D721Med (cell line): ENCODE results near the gene CYB5D1.

Source experiments
- DNase-seq: peaks from one replicate; pipeline ENCODE4 v3.0.0; 2011; ENCODE audit warnings: low spot score; ENCODE audit not compliant: insufficient read length
- FAIRE-seq: peaks from 2 replicates; lab custom pipeline; 2011; peaks lifted over from hg19 to GRCh38; lab: Jason Lieb, UNC
- TF ChIP-seq, protein P1 (sequence below): IDR thresholded peaks from 2 replicates; pipeline ENCODE4 v1.5.1; 2012; ENCODE audit warnings: mild to moderate bottlenecking, control low read depth; ENCODE audit not compliant: insufficient read depth; ENCODE audit errors: missing control alignments

The CYB5D1 gene

GRCh38 chr17:7893187-7893880 is 35.5 kb downstream of the CYB5D1 start:
- no peak for FAIRE-seq
- DNase-seq = no peak
- TF ChIP-seq, protein P1, sequence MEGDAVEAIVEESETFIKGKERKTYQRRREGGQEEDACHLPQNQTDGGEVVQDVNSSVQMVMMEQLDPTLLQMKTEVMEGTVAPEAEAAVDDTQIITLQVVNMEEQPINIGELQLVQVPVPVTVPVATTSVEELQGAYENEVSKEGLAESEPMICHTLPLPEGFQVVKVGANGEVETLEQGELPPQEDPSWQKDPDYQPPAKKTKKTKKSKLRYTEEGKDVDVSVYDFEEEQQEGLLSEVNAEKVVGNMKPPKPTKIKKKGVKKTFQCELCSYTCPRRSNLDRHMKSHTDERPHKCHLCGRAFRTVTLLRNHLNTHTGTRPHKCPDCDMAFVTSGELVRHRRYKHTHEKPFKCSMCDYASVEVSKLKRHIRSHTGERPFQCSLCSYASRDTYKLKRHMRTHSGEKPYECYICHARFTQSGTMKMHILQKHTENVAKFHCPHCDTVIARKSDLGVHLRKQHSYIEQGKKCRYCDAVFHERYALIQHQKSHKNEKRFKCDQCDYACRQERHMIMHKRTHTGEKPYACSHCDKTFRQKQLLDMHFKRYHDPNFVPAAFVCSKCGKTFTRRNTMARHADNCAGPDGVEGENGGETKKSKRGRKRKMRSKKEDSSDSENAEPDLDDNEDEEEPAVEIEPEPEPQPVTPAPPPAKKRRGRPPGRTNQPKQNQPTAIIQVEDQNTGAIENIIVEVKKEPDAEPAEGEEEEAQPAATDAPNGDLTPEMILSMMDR = no peak

- TF ChIP-seq, protein P1 = no peak
- FAIRE-seq (no peak), DNase-seq (no peak)
Measured at GRCh38 chr17:7894226-7894625, 36.4 kb downstream of the CYB5D1 start.

DNA sequence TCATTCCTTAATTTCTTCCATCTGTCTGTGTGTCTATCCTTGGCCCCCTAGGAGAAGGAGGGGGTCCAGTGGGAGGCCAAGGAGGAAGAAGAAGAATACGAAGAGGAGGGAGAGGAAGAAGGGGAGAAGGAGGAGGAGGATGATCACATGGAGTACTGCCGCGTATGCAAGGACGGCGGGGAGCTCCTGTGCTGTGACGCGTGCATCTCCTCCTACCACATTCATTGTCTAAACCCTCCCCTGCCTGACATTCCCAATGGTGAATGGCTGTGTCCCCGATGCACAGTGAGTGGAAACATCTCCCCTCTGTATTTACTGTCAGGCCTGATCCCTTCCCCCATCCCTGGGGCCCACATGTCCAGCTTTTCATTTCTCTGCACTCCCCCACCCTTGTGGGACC is 37.1 kb downstream of the CYB5D1 start:
- FAIRE-seq = no peak
- DNase-seq = no peak
- TF ChIP-seq, protein P1 = no peak

DNA sequence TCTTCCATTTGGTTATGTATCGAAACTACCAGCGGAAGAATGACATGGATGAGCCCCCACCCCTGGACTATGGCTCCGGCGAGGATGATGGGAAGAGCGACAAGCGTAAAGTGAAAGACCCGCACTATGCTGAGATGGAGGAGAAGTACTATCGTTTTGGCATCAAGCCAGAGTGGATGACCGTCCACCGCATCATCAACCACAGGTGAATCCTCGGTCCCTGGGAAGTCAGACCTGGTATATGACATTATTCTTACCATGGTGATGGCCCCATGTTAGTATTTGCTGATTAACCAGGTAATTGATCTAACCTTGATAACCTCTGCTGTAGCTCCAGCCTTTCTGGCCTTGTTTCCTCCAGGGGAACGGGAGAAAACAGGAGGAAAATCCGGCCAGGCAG is 39.3 kb downstream of the CYB5D1 start:
- DNase-seq = no peak
- FAIRE-seq = no peak
- TF ChIP-seq, protein P1 = no peak

GRCh38 chr17:7897773-7898172 is 40.0 kb downstream of the CYB5D1 start:
- FAIRE-seq = no peak
- DNase-seq = no peak
- TF ChIP-seq, protein P1 = peak; percentile 12

DNA sequence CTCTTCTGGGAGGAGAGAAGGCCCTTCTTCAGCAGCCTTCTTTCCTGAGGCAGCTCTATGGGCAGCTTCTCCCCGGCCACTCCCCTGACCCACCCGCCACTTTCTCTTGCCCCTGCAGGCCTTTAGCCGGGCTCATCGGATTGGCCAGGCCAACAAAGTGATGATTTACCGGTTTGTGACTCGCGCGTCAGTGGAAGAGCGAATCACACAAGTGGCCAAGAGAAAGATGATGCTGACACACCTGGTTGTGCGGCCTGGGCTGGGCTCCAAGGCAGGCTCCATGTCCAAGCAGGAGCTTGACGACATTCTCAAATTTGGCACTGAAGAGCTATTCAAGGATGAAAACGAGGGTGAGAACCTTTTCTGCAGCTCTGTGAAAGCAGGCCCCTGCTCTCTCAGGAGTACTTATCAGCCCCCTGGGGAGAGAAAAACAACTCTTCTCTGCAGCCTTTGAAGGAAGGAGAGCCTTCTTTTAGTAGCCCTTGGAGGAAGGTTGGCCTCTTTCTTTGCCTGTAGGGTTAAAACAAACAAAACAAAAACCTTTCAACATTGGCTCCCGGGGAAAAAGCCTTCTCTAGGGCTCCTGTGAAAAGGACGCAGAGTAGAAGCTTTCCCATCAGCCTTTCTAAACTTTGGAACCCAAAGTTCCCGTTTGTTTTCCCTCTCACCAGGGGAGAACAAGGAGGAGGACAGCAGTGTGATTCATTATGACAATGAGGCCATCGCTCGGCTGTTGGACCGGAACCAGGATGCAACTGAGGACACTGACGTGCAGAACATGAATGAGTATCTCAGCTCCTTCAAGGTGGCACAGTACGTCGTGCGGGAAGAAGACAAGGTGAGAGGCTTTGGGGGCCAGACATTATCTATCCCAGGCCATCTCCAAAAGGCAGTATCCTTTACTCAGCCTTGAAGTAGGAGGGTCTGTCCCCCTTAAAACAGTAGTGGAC is 45.6 kb downstream of the CYB5D1 start:
- TF ChIP-seq, protein P1 = no peak
- no peak for FAIRE-seq
- DNase-seq = no peak
